Amniotic stem cell (primary cell): ENCODE data around the gene SLC7A5.
"Not testable (repeated sequence)": the region's sequence is repeated elsewhere in the genome, so short reads cannot be mapped to it uniquely, and the experiment has no call there.

Source experiments
- DNase-seq: peaks from one replicate; lab custom pipeline; 2025; lab: John Stamatoyannopoulos, UW

The SLC7A5 gene

GRCh38 chr16:87888346-87888745, 19.0 kb upstream of the SLC7A5 start:
- not testable (repeated sequence) for DNase-seq

GRCh38 chr16:87887931-87888330, 18.6 kb upstream of the SLC7A5 start:
- DNase-seq = not testable (repeated sequence)

- not testable (repeated sequence) for DNase-seq
Observed at GRCh38 chr16:87885371-87885967, 16.2 kb upstream of the SLC7A5 start.

- DNase-seq = no peak
Observed at GRCh38 chr16:87882436-87883019, 13.2 kb upstream of the SLC7A5 start.

GRCh38 chr16:87881324-87882200, 12.3 kb upstream of the SLC7A5 start:
- no peak for DNase-seq

GRCh38 chr16:87880117-87880696, 10.9 kb upstream of the SLC7A5 start:
- no peak for DNase-seq

GRCh38 chr16:87879411-87880013, 10.2 kb upstream of the SLC7A5 start:
- DNase-seq = not testable (repeated sequence)

- DNase-seq = no peak
Observed at GRCh38 chr16:87878704-87879103, 9.4 kb upstream of the SLC7A5 start.

- DNase-seq = no peak
Observed at GRCh38 chr16:87877942-87878507, 8.7 kb upstream of the SLC7A5 start.

- DNase-seq = no peak
Observed at GRCh38 chr16:87874639-87875427, 5.5 kb upstream of the SLC7A5 start.

GRCh38 chr16:87870418-87871291, 1.3 kb upstream of the SLC7A5 start:
- DNase-seq = not testable (repeated sequence)

- DNase-seq = not testable (repeated sequence)
Observed at GRCh38 chr16:87869879-87870417, 641 bp upstream of the SLC7A5 start.

- DNase-seq = peak; percentile 81
Observed at GRCh38 chr16:87868254-87869029, 865 bp downstream of the SLC7A5 start.

GRCh38 chr16:87865902-87866555, 3.3 kb downstream of the SLC7A5 start:
- not testable (repeated sequence) for DNase-seq

GRCh38 chr16:87864331-87864989, 4.8 kb downstream of the SLC7A5 start:
- no peak for DNase-seq

- DNase-seq = not testable (repeated sequence)
Observed at GRCh38 chr16:87863327-87863635, 6.0 kb downstream of the SLC7A5 start.

- DNase-seq = not testable (repeated sequence)
Observed at GRCh38 chr16:87862597-87863326, 6.5 kb downstream of the SLC7A5 start.
